K562 (cell line): ENCODE measurements around the gene TMEM128. TPM values are rescaled to one million over a fixed set of nuclear protein-coding genes. Genes with fewer than 3 reads are reported as not detected.

Source experiments
- ASH1L ChIP-seq: fragments of 450-650 bp; IDR thresholded peaks from 2 replicates; pipeline ENCODE4 v1.6.1; 2018; ENCODE audit warnings: borderline replicate concordance, mild to moderate bottlenecking, low read depth; ENCODE audit not compliant: partially characterized antibody
- BDP1 ChIP-seq: IDR thresholded peaks from 3 replicates; pipeline ENCODE4 v1.6.1; 2011; ENCODE audit not compliant: insufficient read length, insufficient read depth
- CEBPG ChIP-seq, 3 experiments: fragments of 200-800 bp in 1 of 3; sonication (Bioruptor generic) in 1 of 3; sonication (generic) in 1 of 3; formaldehyde crosslinking in 1 of 3; IDR thresholded peaks in 2 of 3; conservative IDR thresholded peaks in 1 of 3; 2 replicates each; pipeline versions ENCODE4 v1.6.1 to v1.8.0; 2016 to 2022; ENCODE audit warnings: missing compliant biosample characterization in 2 of 3, missing genetic modification characterization in 2 of 3, mild to moderate bottlenecking in 1 of 3, missing genetic modification reagents in 1 of 3
- DMBX1 ChIP-seq: fragments of 250-450 bp; sonication (Bioruptor Pico); IDR thresholded peaks from 2 replicates; pipeline ENCODE4 v1.8.0; 2022; ENCODE audit warnings: inconsistent platforms, mild to moderate bottlenecking, moderate library complexity, borderline replicate concordance
- FIP1L1 ChIP-seq: fragments of 200-400 bp; formaldehyde crosslinking; IDR thresholded peaks from 2 replicates; pipeline ENCODE4 v1.6.1; 2018; ENCODE audit warnings: mild to moderate bottlenecking, low read depth, low read length; ENCODE audit not compliant: poor library complexity, severe bottlenecking
- GATA2 ChIP-seq: sonication (generic); formaldehyde crosslinking; IDR thresholded peaks from 2 replicates; pipeline ENCODE4 v1.4.0; 2020; ENCODE audit warnings: mild to moderate bottlenecking, missing genetic modification reagents
- RAD21 ChIP-seq, 2 experiments: fragments of 250-450 bp in 1 of 2; fragments of 450-650 bp in 1 of 2; sonication (Bioruptor Pico) in 1 of 2; formaldehyde crosslinking in 1 of 2; IDR thresholded peaks in 1 of 2; conservative IDR thresholded peaks in 1 of 2; 2 replicates each; pipeline versions ENCODE4 v1.4.0 to v1.8.0; 2020 to 2022; ENCODE audit warnings: mild to moderate bottlenecking in 2 of 2, moderate library complexity in 1 of 2
- SIRT6 ChIP-seq: IDR thresholded peaks from one replicate; pipeline ENCODE4 v1.6.1; 2012; ENCODE audit warnings: low read depth, mild to moderate bottlenecking, control low read depth, inconsistent platforms, low read length, moderate library complexity
- SPI1 ChIP-seq: IDR thresholded peaks from 2 replicates; pipeline ENCODE4 v1.6.1; 2011; ENCODE audit warnings: low read depth, low read length, control low read depth, borderline replicate concordance
- ZNF589 ChIP-seq: fragments of 200-800 bp; sonication (Bioruptor generic); IDR thresholded peaks from 2 replicates; pipeline ENCODE4 v1.6.1; 2016; ENCODE audit warnings: low read depth, missing genetic modification characterization, missing compliant biosample characterization
- ZNF75A ChIP-seq: fragments of 450-650 bp; formaldehyde crosslinking; IDR thresholded peaks from 2 replicates; pipeline ENCODE4 v1.4.0; 2020; ENCODE audit warnings: mild to moderate bottlenecking
- polyA plus RNA-seq, 8 experiments: library from polyadenylated mRNA; depleted of rRNA in 4 of 8; stranded (reverse) in 5 of 8; unstranded in 3 of 8; fragments of >200 nt; fragmentation: Nextera tagmentation in 2 of 8; fragmentation: Illumina TruSeq in 1 of 8; extraction: Ambion mirVana in 2 of 8; extraction: Trizol in 1 of 8; gene quantifications; 2 replicates each; pipeline versions ENCODE4 v1.2.1 to v1.2.3, GENCODE V29; 2011 to 2014; ENCODE audit warnings: inconsistent platforms in 1 of 8, missing spikeins in 1 of 8
- total RNA-seq, 7 experiments: library from RNA; depleted of rRNA in 6 of 7; stranded (reverse); fragments of >200 nt in 6 of 7; fragmentation: Illumina TruSeq in 2 of 7; extraction: Trizol in 2 of 7; gene quantifications; 2 replicates each; pipeline versions ENCODE4 v1.2.1 to v1.2.3, GENCODE V29; 2011 to 2021; ENCODE audit warnings: low replicate concordance in 1 of 7
- TF ChIP-seq, protein P1 (sequence below), 2 experiments: fragments of 450-650 bp in 1 of 2; sonication (generic) in 1 of 2; formaldehyde crosslinking; conservative IDR thresholded peaks; 2 replicates each; pipeline versions ENCODE4 v1.4.0 to v1.8.1; 2020 to 2022; ENCODE audit warnings: mild to moderate bottlenecking in 1 of 2, missing genetic modification reagents in 1 of 2
- TF ChIP-seq, protein P2 (sequence below), 3 experiments: IDR thresholded peaks in 2 of 3; conservative IDR thresholded peaks in 1 of 3; 2 replicates each; pipeline ENCODE4 v1.5.1; 2011 to 2012; ENCODE audit warnings: low read length in 3 of 3, mild to moderate bottlenecking in 3 of 3, control low read depth in 2 of 3, improper control_type of control experiment in 1 of 3, inconsistent platforms in 1 of 3, low read depth in 1 of 3, mixed read lengths in 1 of 3, moderate library complexity in 1 of 3; ENCODE audit not compliant: insufficient read depth in 2 of 3
- TF ChIP-seq, protein P3 (sequence below): IDR thresholded peaks from 2 replicates; pipeline ENCODE4 v1.6.1; 2011; ENCODE audit not compliant: insufficient read length; ENCODE audit errors: extremely low read depth

Gene TMEM128
- total and polyA plus RNA-seq, 9 of the 15 experiments (the other 6 are each of a cell fraction or from before 2014, with no cell fraction given), result 9.1 to 40.0 (median 14.3) TPM

DNA sequence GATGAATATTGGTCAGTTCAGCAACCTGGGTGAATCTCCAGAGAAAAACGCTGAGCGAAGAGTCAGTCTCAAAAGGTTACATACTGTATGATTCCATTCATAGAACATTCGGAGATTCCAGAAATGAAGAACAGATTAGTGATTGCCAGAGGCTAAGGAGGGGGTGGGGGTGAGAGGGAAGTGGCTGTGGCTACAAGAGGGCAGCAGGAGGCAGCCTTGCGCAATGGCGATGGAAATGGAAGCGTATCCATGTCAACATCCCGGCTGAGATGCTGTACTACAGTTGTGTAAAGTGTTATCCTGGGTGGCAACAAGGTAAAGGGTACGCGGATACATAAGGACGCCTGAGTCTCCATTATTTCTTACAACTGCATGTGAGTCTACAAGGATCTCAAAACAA lies 23.9 kb upstream of the TMEM128 start (continued):
- TF ChIP-seq ZNF589 (CRISPR knock-in tag) (no peak), ASH1L (no peak), ZNF75A (CRISPR knock-in tag) (no peak), DMBX1 (CRISPR knock-in tag) (no peak), SIRT6 (no peak), FIP1L1 (no peak), GATA2 (CRISPR knock-in tag) (no peak), CEBPG (CRISPR knock-in tag; IDR thresholded peaks at IDR 0.05) (peak; percentile 69), CEBPG (tag; conservative IDR thresholded peaks at IDR 0.05 in 1 of 2, IDR thresholded peaks at IDR 0.05 in 1 of 2) (peak; percentile 59 to 65), SPI1 (peak; percentile 29; the same call in 1 of the 2 replicates), BDP1 (no peak), RAD21 (CRISPR knock-in tag; conservative IDR thresholded peaks at IDR 0.05 in 1 of 2, IDR thresholded peaks at IDR 0.05 in 1 of 2) (peak in 1 of 2 experiments; percentile 49; a peak in 3 of 4 replicates)
- TF ChIP-seq, protein P1, sequence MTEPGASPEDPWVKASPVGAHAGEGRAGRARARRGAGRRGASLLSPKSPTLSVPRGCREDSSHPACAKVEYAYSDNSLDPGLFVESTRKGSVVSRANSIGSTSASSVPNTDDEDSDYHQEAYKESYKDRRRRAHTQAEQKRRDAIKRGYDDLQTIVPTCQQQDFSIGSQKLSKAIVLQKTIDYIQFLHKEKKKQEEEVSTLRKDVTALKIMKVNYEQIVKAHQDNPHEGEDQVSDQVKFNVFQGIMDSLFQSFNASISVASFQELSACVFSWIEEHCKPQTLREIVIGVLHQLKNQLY (CRISPR knock-in tag; conservative IDR thresholded peaks at IDR 0.05), result no peak
- TF ChIP-seq, protein P2, sequence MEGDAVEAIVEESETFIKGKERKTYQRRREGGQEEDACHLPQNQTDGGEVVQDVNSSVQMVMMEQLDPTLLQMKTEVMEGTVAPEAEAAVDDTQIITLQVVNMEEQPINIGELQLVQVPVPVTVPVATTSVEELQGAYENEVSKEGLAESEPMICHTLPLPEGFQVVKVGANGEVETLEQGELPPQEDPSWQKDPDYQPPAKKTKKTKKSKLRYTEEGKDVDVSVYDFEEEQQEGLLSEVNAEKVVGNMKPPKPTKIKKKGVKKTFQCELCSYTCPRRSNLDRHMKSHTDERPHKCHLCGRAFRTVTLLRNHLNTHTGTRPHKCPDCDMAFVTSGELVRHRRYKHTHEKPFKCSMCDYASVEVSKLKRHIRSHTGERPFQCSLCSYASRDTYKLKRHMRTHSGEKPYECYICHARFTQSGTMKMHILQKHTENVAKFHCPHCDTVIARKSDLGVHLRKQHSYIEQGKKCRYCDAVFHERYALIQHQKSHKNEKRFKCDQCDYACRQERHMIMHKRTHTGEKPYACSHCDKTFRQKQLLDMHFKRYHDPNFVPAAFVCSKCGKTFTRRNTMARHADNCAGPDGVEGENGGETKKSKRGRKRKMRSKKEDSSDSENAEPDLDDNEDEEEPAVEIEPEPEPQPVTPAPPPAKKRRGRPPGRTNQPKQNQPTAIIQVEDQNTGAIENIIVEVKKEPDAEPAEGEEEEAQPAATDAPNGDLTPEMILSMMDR (IDR thresholded peaks at IDR 0.05 in 2 of 3, conservative IDR thresholded peaks at IDR 0.05 in 1 of 3; ENCODE audit: insufficient read depth in 2 of 3, low read depth in 1 of 3, low read length in 3 of 3), result peak; percentile 29 to 46 (median 44)
- TF ChIP-seq, protein P3, sequence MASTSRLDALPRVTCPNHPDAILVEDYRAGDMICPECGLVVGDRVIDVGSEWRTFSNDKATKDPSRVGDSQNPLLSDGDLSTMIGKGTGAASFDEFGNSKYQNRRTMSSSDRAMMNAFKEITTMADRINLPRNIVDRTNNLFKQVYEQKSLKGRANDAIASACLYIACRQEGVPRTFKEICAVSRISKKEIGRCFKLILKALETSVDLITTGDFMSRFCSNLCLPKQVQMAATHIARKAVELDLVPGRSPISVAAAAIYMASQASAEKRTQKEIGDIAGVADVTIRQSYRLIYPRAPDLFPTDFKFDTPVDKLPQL, result no peak
